ENCODE results near the gene MYO1B. TPM values are rescaled to one million over a fixed set of nuclear protein-coding genes. Genes with fewer than 3 reads are reported as not detected.

MYO1B gene
- total and polyA plus RNA-seq, 2 of the 8 experiments (the other 6 are each of a cell fraction or from before 2014, with no cell fraction given): 15.5 to 61.2 TPM

DNA sequence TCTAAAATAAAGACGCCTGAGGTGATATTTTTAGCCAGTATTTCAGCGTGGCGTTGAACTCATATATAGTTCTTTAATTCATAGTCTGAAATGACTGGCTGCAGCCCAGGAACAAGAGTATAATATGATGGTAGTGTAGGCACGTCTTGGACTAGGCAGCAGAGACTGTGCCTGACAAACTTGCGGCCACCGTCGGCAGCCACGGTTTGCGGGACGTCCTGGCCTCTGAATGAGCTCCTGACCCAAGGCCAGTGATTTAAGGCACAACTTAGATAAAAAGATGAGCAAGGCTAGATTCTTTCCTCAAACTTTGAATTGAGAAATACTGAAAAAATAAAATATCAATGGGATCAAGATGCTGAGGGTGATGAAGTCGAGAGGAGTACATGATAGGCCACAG lies 40.0 kb downstream of the MYO1B start:
- Histone ChIP-seq H3K23me2 (ENCODE audit: low read depth, low read length) (no peaks in the 10 kb centered on the region; the same call in 1 of the 2 replicates), H3K18ac (ENCODE audit: extremely low read depth, low read length) (no peak overlapping the region), H3K27ac (ENCODE audit: low read depth, low read length) (no peak overlapping the region), H2BK12ac (ENCODE audit: low read depth, low read length) (no peak overlapping the region), H4K8ac (ENCODE audit: extremely low read depth, insufficient read depth, low read length) (no peak overlapping the region; the same call in 1 of the 2 replicates), H3K4me3 (ENCODE audit: extremely low read depth in 1 of 4, insufficient read depth in 2 of 4, low read depth in 3 of 4, low read length in 4 of 4) (no peak overlapping the region), H4K5ac (ENCODE audit: insufficient read length, low read depth, low read length) (no peak overlapping the region), H3K14ac (ENCODE audit: insufficient read length) (no peak overlapping the region), H3K79me1 (ENCODE audit: low read depth, low read length) (peaks cover 11% of the 10 kb centered on the region), H4K91ac (replicated peaks; ENCODE audit: insufficient read length, low read length) (no peak overlapping the region), H4K20me1 (replicated peaks in 1 of 2; ENCODE audit: control insufficient read depth in 1 of 2, insufficient read depth in 2 of 2, low read length in 2 of 2) (peaks cover 2 to 3% of the 10 kb centered on the region in 2 experiments), H3K27me3 (replicated peaks in 1 of 4; ENCODE audit: control insufficient read depth in 3 of 4, extremely low read depth in 1 of 4, insufficient read depth in 3 of 4, low read length in 3 of 4) (no peaks in the 10 kb centered on the region), H2AK5ac (ENCODE audit: low read depth, low read length) (no peak overlapping the region), H3K56ac (replicated peaks; ENCODE audit: insufficient read length, low read depth, low read length) (no peak overlapping the region), H2BK15ac (ENCODE audit: low read length) (no peak overlapping the region), H3K4ac (replicated peaks; ENCODE audit: insufficient read length, low read depth, low read length) (no peak overlapping the region), H3K9me3 (ENCODE audit: insufficient read depth in 2 of 2, low read depth in 1 of 2, low read length in 1 of 2) (no peaks in the 10 kb centered on the region), H3K4me1 (replicated peaks in 1 of 4; ENCODE audit: control insufficient read depth in 3 of 4, insufficient read depth in 4 of 4, low read length in 3 of 4) (peaks cover 0 to 7% (median 5%) of the 10 kb centered on the region in 4 experiments; a peak in 2 of 7 replicates), H2BK120ac (replicated peaks; ENCODE audit: low read depth, low read length) (no peak overlapping the region), H3K79me2 (ENCODE audit: control insufficient read depth in 1 of 2, insufficient read depth in 2 of 2, low read length in 2 of 2) (peaks cover 2 to 84% of the 10 kb centered on the region in 2 experiments; a peak in 2 of 4 replicates), H3K23ac (ENCODE audit: insufficient read length) (no peak overlapping the region), H2AFZ (ENCODE audit: low read length) (no peak overlapping the region), H2BK20ac (ENCODE audit: low read length) (no peak overlapping the region), H3K9ac (replicated peaks in 1 of 4; ENCODE audit: extremely low read depth in 1 of 4, low read depth in 3 of 4, low read length in 3 of 4) (no peak overlapping the region), H2BK5ac (ENCODE audit: low read depth, low read length) (no peak overlapping the region), H3K4me2 (ENCODE audit: insufficient read depth in 1 of 2, low read depth in 2 of 2, low read length in 2 of 2) (no peak overlapping the region), H3K36me3 (ENCODE audit: control insufficient read depth in 2 of 4, insufficient read depth in 4 of 4, low read length in 3 of 4) (peaks cover 0 to 6% (median 1%) of the 10 kb centered on the region in 4 experiments; a peak in 2 of 8 replicates)
- CTCF ChIA-PET (ENCODE audit: partially characterized antibody): interaction anchor here (1.0 kb wide), 1 partner anchor 14 kb away, joined by 4 read pairs; no protein-coding TSS in a partner anchor
- POLR2A ChIA-PET (ENCODE audit: partially characterized antibody): no interaction called here
- DNase-seq (ENCODE audit: low read depth in 1 of 2, low spot score in 2 of 2) (no peak), FAIRE-seq (no peak)
- WGBS, 2 experiments (ENCODE audit: extremely low coverage in 1 of 2, insufficient coverage in 1 of 2, insufficient read length in 1 of 2, insufficient replicate concordance in 2 of 2, low coverage in 1 of 2, low lambda C conversion rate in 2 of 2, missing lambda C conversion rate in 1 of 2): 91% methylated on average over 11 of the region's 11 CpGs; no CpG with 5 or more reads in 1 of the 2 experiments
- TF ChIP-seq TEAD4 (IDR thresholded peaks at IDR 0.05; ENCODE audit: low read depth, low read length): no peak

Data from H1 (cell line).